OCI-M1 (cell line): ENCODE results near the gene DCP1A.
A peak's percentile ranks its signal among the peaks of the same experiment; 100 is the strongest.

ENCODE experiments used
- DNase-seq: peaks from one replicate; lab custom pipeline; 2025; lab: John Stamatoyannopoulos, UW

The DCP1A gene

DNA sequence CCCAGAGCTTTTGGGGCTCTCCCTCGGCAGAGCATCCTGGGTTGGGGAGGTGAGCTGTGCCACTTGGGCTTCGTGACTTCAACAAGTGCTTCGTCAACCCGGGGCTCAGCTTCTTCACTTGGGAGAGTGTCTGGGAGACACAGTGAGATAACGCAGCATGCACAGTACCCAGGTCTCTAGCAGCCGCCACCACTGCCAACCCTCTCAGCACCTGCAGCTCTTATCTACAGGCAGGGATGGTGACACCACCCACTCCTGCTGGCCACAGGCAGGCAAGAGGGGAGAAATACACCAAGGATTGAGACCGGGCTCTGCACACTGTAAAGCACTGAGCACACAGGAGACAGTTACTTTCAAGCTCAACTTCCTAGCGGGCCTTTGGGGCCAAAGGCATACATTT lies 103.1 kb downstream of the DCP1A start:
- no peak for DNase-seq

DNA sequence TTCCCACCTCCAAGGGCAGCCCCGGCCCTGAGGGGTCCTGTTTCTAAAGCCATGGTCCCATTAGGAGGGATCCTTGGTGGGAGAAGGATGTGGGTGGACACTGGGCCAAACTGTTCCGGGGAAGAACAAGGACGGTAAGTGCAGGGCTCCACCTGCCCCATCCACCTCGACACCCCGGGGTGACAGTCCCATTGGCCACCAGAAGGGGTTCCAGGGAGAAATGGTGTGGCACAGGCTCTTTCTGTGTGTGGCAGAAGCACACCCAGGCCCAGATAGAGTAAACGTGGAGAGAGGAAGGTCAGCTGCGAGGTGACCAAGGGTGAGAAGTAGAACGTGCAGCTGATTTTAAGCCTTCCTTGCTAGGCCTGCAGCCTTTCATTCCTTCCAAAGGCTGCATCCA lies 103.6 kb downstream of the DCP1A start:
- DNase-seq = no peak

DNA sequence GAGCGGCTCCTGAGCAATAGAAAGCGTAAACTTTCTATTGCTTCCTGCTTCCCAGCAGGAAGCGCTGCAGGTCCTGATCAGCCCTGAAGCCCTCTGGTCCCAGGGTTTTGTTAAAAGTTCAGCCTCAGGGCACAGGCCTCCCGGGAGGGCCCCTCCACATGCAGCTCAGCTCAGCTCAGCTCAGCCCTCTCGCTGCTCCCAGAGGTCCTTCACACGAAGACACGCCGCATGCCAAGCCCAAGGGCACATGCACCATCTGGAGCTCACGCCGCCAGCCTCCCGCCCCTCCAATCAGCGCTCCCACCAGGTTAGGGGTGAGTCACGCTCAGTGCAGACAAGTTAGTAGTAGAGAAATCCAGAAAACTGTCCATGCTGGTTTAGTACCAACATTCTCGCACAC lies 104.2 kb downstream of the DCP1A start:
- no peak for DNase-seq

DNA sequence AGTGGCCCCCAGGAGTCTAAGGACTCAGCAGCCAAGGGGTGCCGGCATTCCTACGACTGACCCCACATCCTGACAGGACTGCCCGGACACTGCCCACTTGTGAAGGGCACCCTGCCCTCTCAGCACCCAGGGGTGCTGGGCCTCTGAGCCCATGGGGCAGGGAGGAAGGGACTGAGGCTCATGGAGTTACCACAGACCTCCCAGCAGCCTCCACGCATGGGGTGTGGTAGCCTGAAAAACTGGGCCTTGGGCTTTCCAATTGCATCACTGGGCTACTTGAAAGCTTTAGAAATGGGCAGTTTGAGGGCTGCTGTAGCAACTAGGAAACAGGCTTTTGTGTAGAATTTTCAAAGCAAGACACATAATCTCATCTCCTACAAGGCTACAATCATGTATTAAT lies 104.7 kb downstream of the DCP1A start:
- no peak for DNase-seq

DNA sequence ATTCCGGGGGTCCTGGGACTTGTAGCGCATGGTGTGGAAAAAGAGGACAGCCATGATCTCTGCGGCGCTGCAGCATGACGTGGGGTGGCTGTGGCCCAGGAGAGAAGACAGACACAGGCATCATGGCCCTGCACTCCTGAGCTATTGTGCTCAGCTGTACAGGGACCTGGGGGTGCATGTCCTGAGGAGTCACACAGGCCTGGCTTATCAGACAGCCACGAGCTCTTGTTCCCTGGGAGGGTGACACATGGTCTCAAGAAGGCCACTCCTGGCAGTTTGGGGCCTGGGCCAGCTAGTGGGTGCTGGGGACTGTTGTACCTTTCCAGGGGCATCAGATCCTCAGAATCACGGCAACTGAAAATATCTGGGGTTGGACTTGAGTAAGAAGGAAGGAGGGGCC lies 105.2 kb downstream of the DCP1A start:
- DNase-seq = no peak

DNA sequence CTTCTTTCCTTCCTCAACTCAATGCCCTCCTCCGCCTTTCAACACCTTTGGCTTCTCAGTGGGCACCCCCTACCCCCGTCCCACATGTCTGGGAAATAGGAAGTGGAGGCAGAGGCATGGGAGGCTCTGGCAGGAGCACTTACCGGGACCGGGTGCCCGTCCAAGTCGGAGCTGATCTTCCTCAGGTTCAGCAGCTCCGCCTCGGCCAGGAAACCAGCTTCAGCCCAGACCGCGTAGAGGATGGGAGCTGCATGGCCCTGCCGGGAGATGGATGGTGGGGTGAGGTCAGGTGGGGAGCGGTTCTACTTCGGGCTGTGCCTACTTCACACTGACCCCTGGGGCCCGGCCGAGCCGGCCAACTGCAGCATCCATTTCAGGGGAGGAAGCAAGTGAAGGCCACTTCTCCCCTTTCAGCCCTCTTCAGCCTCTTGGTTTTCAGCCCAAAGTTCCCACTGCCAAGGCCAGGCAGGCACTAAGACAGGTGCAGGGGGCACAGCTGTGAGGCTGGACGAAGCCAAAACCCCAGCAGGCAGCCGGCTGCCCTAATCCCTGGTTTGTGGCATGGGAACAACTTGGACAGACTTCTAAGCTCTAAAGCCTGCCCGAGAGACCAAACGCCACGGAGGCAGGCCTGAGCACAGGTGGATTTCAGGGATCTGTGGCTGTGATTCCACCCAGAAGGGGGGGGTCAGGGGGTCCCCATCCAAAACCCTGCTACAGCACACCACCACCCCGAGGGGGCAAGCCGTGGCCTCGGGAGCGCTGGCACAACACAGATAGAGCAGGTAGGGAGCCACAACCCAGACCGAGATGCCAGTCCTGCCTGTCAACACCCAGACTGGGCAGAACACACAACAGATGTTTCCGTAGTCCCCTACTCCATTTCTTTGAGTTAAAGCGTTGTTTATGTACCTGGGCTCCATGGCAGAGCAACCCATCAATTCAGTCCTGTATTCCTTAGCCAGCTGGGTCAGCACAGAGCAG lies 106.1 kb downstream of the DCP1A start:
- DNase-seq = no peak

DNA sequence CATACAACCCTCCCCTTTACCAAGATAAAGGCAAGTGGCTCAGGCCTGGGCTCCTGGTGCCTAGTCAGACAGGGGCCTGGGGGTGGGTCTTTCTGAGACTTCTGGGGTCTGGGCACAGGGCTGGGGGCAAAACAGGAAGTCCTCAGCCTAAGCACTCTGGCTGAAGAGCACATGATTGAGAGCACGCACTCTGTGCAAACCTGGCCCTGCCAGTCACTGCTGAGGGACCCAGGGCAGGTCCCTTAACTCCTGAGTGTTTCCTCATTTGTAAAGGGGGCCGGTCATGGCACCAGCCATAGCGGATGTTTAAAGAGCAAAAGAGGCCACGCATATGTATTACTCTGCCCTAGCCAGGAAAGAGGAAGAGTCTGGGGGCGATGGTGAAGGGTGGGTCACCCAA lies 107.5 kb downstream of the DCP1A start:
- no peak for DNase-seq

DNA sequence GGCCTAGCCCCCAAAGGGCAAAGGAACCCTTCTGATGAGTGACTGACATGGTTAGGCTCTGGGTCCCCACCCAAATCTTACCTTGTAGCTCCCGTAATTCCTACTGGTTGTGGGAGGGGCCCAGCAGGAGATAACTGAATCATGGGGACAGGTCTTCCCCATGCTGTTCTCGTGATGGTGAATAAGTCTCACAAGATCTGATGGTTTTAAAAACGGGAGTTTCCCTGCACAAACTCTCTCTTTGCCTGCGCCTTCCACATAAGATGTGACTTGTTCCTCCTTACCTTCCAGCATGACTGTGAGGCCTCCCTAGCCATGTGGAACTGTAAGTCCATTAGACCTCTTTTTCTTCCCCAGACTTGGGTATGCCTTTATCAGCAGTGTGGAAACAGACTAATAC lies 108.5 kb downstream of the DCP1A start:
- DNase-seq = no peak

DNA sequence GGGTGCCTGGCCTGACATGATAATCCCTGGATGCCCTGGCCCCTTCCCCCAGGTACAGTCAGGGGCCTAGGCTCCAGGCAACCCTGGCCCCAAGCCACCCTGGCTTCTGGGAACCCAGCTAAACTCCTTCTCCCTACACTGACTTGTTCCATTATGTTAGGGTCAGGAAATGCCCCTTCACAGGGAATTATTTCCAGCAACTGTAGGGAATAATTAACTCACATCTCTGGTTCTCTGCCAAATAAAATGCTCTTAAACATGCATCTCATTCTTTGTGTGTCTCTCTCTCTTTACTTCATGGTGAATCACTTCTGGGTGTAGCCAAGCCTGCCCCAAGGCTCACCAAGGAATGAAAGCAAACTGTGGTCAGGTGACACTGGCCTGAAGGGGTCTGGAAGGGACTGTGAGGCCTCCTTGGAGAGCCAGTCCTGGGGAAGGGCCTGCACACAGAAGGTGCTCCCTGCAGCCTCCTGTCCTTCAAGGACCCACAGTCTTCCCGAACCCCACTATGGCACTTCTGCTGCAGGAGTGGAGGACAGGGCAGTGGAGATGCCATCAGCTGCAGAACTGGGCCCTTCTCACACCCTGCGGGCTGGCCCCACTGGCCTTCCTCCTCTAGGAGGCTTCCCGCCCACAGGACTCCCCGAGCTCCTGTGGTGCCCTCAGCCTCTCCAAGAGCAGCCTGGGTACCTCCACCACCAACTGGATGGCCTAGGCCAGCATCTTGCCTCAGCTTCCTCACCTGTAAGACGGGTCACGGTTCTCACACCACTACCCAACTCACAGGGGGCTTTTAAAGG lies 109.1 kb downstream of the DCP1A start:
- DNase-seq = no peak

DNA sequence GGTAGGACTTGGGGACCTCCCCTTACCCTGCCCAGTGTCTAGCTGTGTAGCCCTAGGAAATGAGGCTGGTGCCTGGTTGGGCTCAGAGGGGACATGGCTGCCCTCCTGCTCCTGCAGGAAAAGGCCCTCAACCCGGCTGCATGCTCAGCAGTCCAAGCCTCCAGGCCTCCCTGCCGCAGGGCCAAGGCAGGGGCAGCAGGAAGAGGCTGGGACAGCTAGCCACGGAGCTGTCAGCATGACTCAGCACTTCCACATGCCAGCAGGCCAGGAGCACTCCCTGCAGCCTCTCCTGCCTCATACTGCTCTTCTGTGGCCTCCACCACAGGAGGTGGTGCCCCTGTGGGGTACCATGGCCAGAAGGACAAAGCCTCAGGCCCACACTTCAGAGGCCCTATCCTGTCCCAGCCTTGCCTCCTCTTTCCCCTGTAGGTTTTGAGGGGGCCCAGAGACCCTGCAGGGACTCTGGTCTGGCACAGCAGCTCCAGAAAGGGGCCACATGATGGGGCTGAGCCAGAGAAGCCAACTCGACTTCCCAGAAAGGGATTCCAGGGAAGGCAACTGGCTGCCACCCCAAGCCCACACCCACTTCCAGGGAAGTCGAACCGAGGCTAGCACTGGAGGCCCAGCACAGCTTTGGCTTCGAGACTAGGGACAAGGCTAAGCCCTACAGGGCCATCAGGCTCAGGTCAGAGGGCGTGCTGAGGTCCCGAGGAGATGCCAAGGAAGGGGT lies 111.1 kb downstream of the DCP1A start:
- peak; percentile 71 for DNase-seq

DNA sequence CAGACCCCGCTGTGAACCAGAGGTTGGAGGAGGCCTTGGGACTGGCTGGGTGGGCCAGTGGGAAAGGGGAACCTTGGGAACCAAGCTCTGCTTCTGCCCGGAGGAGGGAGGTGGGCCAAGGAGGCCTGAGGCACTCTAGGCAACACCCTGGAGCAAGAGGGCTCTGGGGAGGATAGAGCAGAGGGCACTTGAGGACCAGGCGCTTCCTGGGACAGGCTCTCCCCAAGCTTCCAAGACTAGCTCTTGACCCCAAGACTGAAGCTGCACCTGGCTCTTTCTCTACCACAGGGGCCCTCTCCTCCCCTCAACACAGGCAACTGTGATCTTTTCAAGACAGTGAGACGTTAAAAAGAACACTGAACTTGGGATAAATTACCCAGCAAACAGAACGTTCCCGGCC lies 111.8 kb downstream of the DCP1A start:
- no peak for DNase-seq

DNA sequence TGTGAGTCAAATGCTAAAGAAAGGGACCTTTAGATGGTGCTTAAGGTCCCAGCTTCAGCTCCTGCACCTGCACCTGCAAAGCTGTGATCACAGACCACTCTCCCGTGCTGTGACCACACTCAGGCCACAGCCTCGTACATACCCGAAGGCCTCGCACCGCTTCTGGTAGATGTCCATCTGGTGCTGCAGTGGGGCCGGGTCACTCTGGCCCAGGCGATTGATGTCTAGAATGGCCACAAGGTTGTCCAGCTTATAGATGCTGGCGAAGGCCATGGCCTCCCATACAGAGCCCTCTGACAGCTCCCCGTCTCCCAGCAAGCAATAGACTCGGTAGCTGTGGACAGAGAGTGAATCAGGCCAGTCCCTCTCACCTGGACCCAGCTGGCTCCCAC lies 112.5 kb downstream of the DCP1A start:
- no peak for DNase-seq

DNA sequence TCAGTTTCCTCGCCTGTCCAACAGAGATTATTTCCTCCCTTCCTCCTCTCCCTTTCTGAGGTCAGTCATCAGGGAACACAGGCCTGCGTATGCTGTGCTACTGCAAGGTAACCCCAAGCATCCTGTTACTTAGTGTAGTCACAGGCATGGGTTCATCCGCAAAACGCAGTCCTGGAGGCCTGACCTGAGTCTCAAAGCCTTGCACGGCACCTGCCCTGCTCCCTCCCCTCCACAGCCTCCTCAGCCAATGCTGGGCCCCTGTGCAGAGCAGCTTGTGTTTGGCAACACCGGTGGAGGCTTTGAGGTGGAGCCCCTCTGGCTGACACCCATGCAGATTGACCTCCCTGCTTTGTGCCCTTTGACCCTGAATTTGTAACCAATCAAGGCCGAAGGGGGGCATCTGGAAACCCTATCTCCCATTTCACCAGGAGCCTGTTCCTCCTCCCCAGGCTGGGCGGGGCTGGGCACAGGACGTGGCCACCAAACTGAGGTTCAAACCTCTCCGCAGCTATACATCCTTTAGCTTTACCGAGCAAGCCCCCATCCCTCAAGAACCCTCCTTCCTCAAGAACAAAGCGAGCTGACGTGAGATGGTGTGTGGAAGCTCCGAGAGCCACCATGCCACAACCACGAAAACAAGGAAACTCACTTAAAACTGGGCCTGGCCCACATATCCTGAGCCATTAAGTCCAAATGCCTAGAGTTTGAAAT lies 113.1 kb downstream of the DCP1A start:
- DNase-seq = no peak
